ENCODE results near the gene CUBN. TPM values are rescaled to one million over a fixed set of nuclear protein-coding genes. Genes with fewer than 3 reads are reported as not detected.

CUBN gene
- total RNA-seq, 1 donor from 2014 or later, result 1.3 TPM

DNA sequence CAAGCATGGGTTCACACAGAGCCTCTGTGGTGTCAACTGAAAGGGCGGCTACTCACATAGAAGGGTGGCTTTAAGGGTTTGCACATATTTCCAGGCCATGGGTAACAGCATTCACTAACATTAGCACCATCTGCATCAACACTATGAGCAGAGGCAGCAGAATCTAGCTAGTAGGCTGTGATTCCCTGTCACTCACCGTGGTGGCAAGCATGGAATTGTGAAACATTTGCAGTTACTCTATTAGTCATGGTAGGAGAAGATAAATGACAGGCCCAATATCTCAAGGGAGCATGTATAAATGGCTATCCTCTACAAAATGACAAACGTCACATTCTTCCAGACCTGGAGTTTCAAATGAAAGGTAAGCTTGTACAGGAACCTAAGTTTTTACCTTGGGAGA lies 32.2 kb upstream of the CUBN start:
- Histone ChIP-seq H3K27ac (no peak overlapping the region), H3K4me3 (no peak overlapping the region), H3K36me3 (no peaks in the 10 kb centered on the region), H3K9me3 (no peaks in the 10 kb centered on the region), H3K4me1 (no peaks in the 10 kb centered on the region), H3K27me3 (no peaks in the 10 kb centered on the region)
- no peak for DNase-seq
- TF ChIP-seq, protein P1, sequence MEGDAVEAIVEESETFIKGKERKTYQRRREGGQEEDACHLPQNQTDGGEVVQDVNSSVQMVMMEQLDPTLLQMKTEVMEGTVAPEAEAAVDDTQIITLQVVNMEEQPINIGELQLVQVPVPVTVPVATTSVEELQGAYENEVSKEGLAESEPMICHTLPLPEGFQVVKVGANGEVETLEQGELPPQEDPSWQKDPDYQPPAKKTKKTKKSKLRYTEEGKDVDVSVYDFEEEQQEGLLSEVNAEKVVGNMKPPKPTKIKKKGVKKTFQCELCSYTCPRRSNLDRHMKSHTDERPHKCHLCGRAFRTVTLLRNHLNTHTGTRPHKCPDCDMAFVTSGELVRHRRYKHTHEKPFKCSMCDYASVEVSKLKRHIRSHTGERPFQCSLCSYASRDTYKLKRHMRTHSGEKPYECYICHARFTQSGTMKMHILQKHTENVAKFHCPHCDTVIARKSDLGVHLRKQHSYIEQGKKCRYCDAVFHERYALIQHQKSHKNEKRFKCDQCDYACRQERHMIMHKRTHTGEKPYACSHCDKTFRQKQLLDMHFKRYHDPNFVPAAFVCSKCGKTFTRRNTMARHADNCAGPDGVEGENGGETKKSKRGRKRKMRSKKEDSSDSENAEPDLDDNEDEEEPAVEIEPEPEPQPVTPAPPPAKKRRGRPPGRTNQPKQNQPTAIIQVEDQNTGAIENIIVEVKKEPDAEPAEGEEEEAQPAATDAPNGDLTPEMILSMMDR (IDR thresholded peaks at IDR 0.05), result no peak
- ATAC-seq, result no peak
- intact Hi-C loops (cut with DNase I), result no loop called here

DNA sequence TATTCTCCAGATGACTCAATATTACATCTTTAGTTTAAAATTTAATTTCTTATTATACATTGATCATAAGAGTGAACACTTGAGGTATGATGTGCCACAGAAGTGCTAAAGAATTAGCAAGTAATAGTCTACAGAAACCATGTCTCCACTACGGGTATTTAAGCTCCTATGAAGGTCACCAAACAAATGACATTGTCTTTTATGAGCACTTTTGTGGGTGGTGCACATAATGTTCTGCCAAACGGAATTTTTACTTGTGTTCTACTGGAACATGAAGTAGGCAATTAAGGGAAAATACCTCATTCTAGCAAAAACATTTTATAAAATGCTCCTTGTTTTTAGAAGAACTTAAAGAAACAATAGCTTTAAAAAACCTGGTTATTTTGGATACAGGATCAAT lies 27.4 kb upstream of the CUBN start:
- ATAC-seq (no peak), DNase-seq (no peak)
- H3K27ac ChIP-seq, result no peak overlapping the region
- H3K27me3 ChIP-seq, result no peaks in the 10 kb centered on the region
- no peaks in the 10 kb centered on the region for H3K36me3 ChIP-seq
- no peaks in the 10 kb centered on the region for H3K4me1 ChIP-seq
- H3K9me3 ChIP-seq, result no peaks in the 10 kb centered on the region
- H3K4me3 ChIP-seq, result no peak overlapping the region
- intact Hi-C loops (cut with DNase I), result no loop called here
- TF ChIP-seq, protein P1 (IDR thresholded peaks at IDR 0.05), result no peak

DNA sequence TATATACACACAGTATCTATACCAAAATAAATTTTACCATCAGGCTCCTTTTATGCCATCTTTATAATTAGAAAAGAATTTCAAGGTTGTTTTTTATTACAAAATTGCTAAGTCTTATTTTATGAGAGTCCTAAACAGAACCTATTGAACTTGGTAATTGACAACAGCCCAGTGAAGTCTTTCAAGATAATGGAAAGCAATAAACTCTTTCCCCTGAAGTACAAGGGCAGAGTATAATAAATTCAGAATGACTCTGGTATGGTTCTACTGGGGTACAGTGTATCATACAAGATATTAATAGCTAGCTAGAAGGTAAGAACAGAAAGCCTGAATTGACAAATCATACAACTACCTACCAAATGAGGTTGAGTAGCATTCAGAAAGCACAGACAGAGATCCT lies 26.2 kb upstream of the CUBN start:
- Histone ChIP-seq H3K4me1 (no peaks in the 10 kb centered on the region), H3K27ac (no peak overlapping the region), H3K9me3 (no peaks in the 10 kb centered on the region), H3K27me3 (no peaks in the 10 kb centered on the region), H3K36me3 (no peaks in the 10 kb centered on the region), H3K4me3 (no peak overlapping the region)
- DNase-seq (no peak), ATAC-seq (no peak)
- intact Hi-C loops (cut with DNase I), result no loop called here
- TF ChIP-seq, protein P1 (IDR thresholded peaks at IDR 0.05), result no peak

DNA sequence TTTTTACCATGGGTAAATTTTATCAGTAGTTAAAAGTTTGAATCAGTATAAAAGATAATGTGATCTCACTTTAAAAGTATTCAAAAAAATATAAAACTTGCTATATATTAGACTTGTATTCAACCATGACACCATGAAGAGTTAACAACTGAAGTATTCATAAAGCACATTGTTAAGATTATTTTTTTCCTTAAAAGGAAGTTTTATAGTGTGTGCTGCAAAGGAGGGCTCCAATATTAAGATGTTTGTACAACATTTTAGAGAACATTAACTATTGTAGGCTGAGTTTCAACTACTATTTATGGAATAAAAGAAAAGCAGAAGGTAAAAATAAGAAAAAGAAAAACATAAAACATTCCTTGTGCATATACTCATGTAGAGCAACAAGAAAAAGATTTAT lies 24.5 kb upstream of the CUBN start:
- Histone ChIP-seq H3K36me3 (no peaks in the 10 kb centered on the region), H3K27me3 (no peaks in the 10 kb centered on the region), H3K4me3 (no peak overlapping the region), H3K27ac (no peak overlapping the region), H3K9me3 (no peaks in the 10 kb centered on the region), H3K4me1 (no peaks in the 10 kb centered on the region)
- TF ChIP-seq, protein P1 (IDR thresholded peaks at IDR 0.05), result no peak
- DNase-seq, result no peak
- intact Hi-C loops (cut with DNase I), result no loop called here
- ATAC-seq, result no peak

DNA sequence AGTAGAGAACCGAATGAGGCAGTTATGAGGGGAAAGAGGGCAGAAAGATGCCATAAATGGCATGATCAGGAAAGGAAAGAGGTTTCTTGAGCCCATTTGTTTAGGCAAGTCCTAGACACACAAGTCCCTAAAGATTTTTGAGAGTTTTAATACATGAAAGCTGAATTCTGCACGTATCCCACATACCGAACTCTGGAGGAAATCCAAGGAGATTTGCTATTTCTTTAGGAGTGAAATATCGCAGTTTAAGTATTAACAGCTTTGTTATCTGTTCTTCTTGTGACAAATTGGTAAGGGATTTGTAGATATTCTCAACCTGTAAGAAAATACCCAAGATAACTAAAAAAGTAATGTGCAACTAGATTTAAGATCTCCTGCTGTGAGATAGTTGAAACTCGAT lies 23.7 kb upstream of the CUBN start:
- no peak for DNase-seq
- Histone ChIP-seq H3K27me3 (no peaks in the 10 kb centered on the region), H3K9me3 (no peaks in the 10 kb centered on the region), H3K4me3 (no peak overlapping the region), H3K36me3 (no peaks in the 10 kb centered on the region), H3K4me1 (no peaks in the 10 kb centered on the region), H3K27ac (no peak overlapping the region)
- ATAC-seq, result no peak
- intact Hi-C loops (cut with DNase I), result no loop called here
- TF ChIP-seq, protein P1 (IDR thresholded peaks at IDR 0.05), result no peak

DNA sequence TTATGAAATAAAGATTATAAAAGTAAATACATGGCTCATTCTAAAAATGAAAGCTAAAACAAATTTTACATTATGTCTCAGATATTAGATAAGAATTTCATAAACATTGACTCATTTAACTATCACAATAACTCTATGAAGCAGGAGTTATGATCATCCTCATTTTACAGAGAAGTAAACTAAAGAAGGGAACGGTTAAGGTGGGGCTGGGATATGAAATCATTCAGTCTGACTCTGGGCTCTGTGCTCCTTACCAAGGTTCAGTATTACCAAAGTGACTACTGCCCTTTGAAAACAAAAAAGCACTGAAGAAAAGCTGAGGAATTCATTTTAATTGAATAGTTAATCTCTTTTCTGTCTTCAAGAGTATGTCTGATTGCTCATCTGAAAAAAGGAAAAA lies 22.1 kb upstream of the CUBN start:
- H3K9me3 ChIP-seq, result no peaks in the 10 kb centered on the region
- no peaks in the 10 kb centered on the region for H3K27me3 ChIP-seq
- H3K4me3 ChIP-seq, result no peak overlapping the region
- no peaks in the 10 kb centered on the region for H3K4me1 ChIP-seq
- TF ChIP-seq, protein P1 (IDR thresholded peaks at IDR 0.05), result no peak
- intact Hi-C loops (cut with DNase I), result no loop called here
- DNase-seq, result no peak
- H3K36me3 ChIP-seq, result no peaks in the 10 kb centered on the region
- no peak for ATAC-seq
- no peak overlapping the region for H3K27ac ChIP-seq

Measured in upper lobe of right lung (tissue), 1 donor.